HPDE6-E6E7 (cell line): ENCODE data around the gene GPD2.
A peak's percentile ranks its signal among the peaks of the same experiment; 100 is the strongest.
"Not testable (repeated sequence)": the region's sequence is repeated elsewhere in the genome, so short reads cannot be mapped to it uniquely, and the experiment has no call there.

Source experiments
- DNase-seq: peaks from one replicate; pipeline ENCODE4 v3.0.0; 2011; ENCODE audit warnings: missing footprints; ENCODE audit errors: extremely low spot score

GPD2 gene

GRCh38 chr2:156528583-156528982 is 92.4 kb downstream of the GPD2 start:
- DNase-seq, result not testable (repeated sequence)

DNA sequence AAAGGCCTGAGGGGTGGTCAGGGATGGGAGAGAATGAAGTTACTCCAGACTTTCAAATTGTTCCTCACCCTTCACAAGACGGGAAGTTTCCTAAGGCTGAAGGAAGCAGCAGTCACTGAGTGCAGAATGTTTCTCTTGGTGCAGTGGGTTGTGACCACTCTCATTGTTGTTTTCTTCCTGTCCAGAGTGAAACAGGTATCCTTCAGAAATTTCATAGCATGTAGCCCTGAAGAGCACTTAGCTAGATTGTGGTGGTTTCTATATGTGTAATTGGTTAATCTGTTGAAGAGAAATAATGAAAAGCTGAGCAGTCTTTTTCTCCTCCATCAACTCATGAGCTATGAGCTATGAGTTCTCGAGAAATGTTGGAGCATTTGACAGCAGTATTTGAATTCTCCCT is 96.8 kb downstream of the GPD2 start:
- no peak for DNase-seq

DNA sequence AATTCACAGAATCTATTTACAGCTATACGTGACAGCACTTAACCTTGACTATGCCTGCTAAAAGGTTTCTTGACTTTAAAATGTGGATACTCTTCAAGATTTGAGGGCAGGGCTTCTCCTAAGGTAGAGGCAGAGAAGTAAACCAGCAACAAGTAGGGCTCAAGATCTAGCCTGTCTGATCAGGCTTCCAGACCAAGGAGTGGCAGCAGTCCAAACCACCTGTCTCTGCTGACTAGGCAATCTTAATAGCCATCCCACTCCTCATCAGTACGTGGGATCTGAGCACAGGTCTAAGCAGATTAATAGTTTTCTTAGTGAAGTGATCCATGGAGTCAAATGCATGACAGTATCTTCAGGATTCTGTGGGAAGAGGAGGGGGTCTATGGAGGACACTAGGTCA is 100.4 kb downstream of the GPD2 start:
- DNase-seq, result no peak

DNA sequence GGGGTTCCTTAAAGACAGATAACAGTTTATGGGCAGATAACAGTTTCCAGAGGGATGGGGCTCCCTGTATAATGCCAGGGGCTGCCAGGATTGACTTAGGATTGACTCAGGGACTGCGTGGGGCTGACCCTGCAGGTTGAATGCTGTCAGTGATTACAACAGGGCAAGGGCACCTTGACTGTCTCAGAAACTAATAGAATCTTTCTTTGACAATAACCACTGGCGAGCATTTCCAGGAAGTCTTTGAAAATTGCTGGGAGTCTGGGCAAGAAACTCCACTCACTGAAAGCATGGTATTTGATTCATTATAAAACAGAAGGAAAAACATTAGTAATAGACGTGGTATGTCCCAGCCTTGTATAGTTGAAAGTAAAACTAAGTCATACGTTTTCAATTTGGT is 101.0 kb downstream of the GPD2 start:
- DNase-seq, result peak; percentile 11

DNA sequence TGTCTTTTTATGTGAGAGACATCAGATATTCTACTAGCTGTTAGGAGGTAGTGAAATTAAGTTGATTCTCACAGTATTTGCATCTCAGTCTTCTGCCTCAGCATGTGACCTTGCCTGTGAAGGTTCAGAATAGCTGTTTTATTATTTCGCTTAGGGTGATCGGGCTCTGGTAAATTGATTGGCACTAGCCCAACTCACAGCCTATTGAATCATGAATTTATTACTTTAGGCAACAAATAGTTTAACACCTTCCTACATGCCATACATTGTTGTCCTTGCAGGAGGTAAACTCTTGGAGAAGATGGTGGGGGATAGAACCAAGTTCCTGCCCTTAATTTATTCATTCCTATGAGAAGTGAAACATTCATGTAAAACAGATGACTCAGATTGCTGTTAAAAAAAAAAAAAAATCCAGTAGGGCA is 101.9 kb downstream of the GPD2 start:
- DNase-seq, result no peak

GRCh38 chr2:156539086-156539860 is 103.1 kb downstream of the GPD2 start:
- no peak for DNase-seq

GRCh38 chr2:156540706-156541105 is 104.5 kb downstream of the GPD2 start:
- no peak for DNase-seq

DNA sequence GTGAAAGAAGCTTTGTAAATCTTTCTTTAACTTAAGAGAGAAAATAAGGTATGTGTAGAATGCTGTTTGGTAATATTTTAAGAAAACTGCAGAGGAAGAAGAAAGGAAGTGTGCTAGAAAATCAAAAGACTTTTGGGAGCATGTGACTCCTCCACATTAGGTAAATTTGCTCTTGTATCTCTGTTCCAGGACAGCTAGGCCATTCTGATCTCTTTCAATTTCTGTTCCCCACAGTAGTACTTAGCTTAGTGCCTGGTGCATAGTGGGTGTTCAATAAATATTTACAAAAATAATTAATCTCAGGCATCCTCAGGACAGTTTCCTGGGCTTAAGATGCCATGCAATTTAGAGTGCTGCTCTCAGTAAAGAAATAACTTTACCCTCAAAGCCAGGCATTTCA is 105.0 kb downstream of the GPD2 start:
- DNase-seq, result no peak

DNA sequence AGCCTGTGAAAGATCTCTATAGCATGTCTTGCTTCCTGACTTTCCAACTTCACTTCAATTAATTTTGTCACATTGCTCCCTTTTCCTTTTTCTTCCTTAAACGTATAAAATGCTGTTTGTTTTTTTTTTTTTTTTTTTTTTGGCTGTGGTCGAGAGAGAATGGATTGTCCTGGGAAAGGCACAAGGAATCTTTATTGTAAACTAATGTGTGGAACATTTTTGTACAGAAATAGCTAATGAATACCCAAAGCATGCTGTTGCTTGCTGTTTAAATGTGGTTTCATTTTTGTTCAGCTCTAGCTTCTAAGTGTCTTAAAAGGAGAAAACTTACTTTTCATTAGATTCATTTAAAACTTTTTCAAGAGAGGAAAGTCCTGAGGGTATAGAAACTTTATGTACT is 105.5 kb downstream of the GPD2 start:
- DNase-seq, result no peak

DNA sequence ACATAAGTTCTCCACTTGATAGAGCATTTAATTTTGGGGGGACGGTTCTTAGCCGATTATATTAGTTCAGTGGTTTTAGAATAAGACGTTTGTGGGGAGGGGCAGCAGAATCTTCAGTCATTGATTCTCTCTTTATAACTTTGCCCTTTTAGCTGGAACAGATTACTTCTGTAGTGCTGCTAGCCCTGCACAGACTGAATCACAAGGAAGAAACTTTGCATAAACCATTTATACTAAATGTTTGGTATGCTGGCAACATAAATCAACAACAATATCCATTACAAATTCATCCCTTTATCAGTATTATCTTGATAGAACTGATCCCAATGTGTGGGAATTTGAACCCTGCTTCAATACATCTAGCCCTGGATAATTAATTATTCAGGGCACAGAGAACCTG is 112.2 kb downstream of the GPD2 start:
- DNase-seq, result no peak

GRCh38 chr2:156553714-156554442 is 117.7 kb downstream of the GPD2 start:
- no peak for DNase-seq

DNA sequence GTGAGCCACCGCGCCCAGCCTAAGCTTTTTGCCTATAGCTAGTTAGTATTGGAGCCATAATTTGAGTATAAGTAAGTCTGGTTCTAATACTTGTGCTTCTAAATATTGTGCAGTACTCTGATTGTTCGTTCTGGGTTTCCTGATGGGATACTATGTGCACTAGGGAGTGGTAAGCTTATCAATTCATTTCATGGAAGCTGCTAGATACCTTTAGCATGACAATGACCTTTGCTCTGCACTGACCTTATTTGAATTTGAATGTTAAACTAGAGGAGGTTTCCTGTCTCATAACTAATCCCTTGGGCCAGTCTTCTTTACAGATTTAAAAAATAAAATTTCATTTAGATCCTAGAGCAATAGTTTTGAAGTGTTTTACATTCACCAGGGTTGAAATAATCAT is 125.1 kb downstream of the GPD2 start:
- no peak for DNase-seq

GRCh38 chr2:156562124-156562523 is 125.9 kb downstream of the GPD2 start:
- DNase-seq, result no peak

DNA sequence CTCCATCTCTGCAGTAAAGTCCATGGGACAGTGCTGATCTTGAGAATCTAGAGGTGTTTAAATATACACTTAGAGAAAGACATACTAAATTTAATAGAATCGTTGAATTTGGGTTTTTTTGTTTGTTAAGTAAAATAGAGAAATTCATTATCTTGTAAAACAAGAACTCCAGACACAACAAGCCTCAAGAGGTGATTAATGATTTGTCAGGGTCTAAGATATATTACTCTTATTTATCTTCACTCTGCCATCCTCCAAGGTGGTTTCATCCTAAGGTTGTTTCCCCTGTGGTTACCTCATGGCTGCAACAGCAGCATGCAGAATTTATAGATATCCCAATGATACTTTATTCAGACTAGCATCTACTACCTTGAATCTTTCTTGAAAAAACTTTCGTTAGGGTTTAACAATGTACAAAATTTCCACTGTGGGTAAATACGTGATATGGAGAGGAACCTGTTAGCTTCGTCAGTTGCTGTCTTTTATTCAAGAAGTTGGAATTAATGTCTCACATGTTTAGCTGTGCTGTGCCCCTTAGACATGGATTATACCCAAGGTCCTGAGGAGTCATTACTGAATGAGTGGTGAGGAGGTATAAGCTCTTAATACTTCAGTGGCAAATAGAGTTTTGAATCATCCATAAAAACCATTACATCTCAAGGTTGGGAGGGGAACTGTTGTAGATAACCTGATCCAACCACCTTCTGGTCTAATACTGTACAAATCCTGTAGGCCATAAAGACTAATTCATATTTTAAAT is 128.0 kb downstream of the GPD2 start:
- no peak for DNase-seq

DNA sequence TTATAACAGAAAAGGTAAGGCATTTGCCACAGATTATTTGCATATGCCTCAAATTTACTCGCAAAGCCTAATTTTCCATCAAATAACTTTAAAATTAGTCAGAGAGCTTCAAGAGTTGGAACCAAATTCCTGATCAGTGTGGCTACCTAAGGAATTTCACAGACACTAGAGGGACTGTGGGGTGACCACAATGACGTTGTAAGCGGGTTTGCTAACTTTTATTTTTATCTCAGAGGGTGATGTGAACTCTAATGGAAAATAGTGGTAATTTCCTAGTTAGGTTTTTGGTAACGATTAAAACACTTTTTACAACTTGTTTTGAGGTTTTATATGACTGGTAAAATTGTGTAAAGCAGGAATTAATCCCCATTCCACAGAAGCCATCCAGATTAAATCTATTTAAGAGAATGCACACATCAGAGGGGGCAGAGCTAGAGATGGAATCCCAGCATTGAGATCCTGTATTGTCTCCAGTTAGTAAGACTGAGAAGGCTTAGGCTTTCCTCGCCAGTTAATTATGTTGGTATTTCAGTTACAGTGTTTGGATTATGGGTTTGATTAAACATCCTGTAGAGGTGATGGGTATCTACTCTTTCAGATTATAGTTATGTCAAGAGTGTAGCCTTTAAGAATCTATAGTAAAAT is 129.0 kb downstream of the GPD2 start:
- no peak for DNase-seq

DNA sequence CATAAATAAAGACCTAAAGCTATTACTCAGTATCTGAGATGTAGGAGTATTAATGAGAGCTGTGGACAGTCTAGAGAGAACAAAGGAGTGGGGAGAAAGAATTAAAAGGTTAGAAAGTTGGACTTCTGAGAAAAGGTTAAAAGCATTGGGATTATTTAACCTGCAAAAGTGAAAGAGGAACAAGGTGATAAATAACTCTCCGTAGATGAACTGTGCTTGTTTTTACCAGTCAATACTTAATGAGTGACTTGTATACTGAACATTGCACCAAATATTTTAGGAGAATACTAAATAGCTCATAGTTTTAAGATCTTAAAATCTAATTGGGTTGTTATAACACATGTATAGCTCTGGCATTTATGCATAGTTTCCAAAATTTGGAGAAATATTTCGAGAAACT is 137.5 kb downstream of the GPD2 start:
- DNase-seq, result no peak

- no peak for DNase-seq
These were observed 137.9 kb downstream of the GPD2 start for GRCh38 chr2:156574112-156574511.

DNA sequence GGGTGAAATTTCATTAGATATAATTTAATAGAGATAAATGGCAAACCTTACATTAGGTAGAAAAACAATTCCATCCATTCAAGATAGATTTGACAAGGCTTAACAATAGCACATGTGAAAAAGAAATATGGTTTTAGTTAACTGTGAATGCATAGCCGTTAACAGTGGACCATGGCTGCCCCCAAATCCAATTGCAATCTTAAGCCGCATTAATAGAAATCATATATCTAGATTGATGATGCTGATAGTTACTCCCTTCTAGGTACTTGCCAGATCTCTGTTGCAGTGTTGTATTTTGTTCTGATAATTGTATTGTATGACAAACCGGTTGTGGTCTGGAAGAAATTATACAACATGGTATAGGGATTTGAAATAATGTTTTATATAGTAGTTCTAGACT is 139.8 kb downstream of the GPD2 start:
- no peak for DNase-seq

DNA sequence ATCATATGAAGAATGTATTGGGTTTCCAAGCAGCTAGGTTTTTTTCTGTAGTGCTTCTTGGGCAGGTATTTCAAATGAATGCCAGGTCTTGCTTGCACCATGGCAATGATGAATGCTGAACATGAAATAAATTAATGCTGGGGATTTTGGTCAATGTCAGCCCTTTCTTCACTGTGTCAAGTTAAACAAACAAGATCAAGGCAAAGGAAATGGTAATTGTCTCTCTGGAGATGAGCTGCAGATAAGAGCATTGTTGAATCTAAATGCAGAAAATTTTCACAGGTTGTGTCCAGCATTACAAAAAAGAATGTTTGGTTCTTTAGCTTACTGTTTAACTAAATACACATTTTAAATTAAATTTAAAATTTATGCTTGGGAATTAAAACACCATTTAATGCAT is 144.3 kb downstream of the GPD2 start:
- no peak for DNase-seq

GRCh38 chr2:156581280-156581679 is 145.1 kb downstream of the GPD2 start:
- no peak for DNase-seq

DNA sequence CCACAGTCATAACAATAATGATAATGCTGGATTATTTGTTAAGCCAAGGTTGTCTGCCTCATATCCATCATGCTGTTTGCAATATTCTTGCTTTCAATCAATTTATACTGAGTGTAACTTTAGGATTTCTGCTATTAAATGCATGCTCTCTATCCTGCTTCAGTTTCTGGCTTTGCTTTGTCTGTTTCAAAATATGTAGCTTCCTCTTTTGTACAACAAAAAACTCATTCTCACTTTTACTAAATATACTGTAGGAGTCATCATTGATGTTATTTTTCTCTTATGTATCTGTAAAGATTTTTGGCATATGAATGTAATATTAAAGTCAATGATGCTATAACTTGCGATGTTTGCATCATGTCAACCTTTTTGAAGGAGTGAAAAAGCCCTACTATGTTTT is 149.3 kb downstream of the GPD2 start:
- no peak for DNase-seq

DNA sequence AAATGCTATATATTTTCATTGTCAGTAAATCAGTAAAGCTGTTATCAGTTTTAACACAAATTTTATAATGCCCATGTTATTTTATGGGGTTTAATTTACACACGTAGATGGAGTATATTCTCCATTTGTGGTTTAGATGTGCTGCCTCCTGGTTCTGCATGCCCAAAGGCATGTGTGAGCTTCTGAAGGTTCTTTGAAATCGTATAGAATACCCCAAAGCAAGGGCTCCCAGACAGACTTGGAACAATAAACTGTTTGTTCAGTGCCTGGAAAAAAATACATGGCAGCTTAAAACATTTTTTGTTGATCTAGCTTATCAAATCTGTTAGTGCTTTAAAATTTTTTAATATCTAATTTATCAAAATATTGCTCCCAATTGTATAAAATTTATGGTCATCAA is 150.4 kb downstream of the GPD2 start:
- DNase-seq, result no peak
